Activated CD8-positive, alpha-beta T cell treated with anti-CD3 and anti-CD28 coated beads for 36 hours (primary cell): ENCODE results near the gene TBC1D4. TPM values are rescaled to one million over a fixed set of nuclear protein-coding genes. Genes with fewer than 3 reads are reported as not detected.
A peak's percentile ranks its signal among the peaks of the same experiment; 100 is the strongest.

Experiments
- ATAC-seq: fragments of 200-7000 bp; cut with Tn5 transposase; one replicate; pipeline ENCODE4 v1.10.0; 2021; ENCODE audit warnings: mild to moderate bottlenecking, moderate library complexity
- CTCF ChIA-PET: fragments of 350-600 bp; sonication (Branson Sonifier 250); formaldehyde crosslinking; loops from one replicate; lab custom pipeline; 2021; ENCODE audit warnings: antibody characterized with exemption; lab: Charles Lee
- POLR2A ChIA-PET: fragments of 350-600 bp; sonication (Branson Sonifier 250); formaldehyde crosslinking; loops from one replicate; lab custom pipeline; 2021; ENCODE audit warnings: antibody characterized with exemption; lab: Charles Lee
- DNase-seq: peaks from one replicate; pipeline ENCODE4 v3.0.0-alpha.2; 2020
- H3K27ac Mint-ChIP-seq: one replicate; pipeline ENCODE4 v1.8.0; 2021; ENCODE audit warnings: mild to moderate bottlenecking, mixed read lengths
- H3K27me3 Mint-ChIP-seq: one replicate; pipeline ENCODE4 v1.8.0; 2021; ENCODE audit warnings: mixed read lengths
- H3K36me3 Mint-ChIP-seq: one replicate; pipeline ENCODE4 v1.8.0; 2021; ENCODE audit warnings: low read depth, mixed read lengths
- H3K4me1 Mint-ChIP-seq: one replicate; pipeline ENCODE4 v1.8.0; 2021; ENCODE audit warnings: low read depth, mixed read lengths
- H3K4me3 Mint-ChIP-seq: one replicate; pipeline ENCODE4 v1.8.0; 2021; ENCODE audit warnings: mild to moderate bottlenecking, moderate library complexity, mixed read lengths
- H3K9me3 Mint-ChIP-seq: one replicate; pipeline ENCODE4 v1.8.0; 2021; ENCODE audit warnings: mixed read lengths
- CTCF ChIP-seq: fragments of 200-600 bp; IDR thresholded peaks from one replicate; pipeline ENCODE4 v1.8.0; 2022; ENCODE audit warnings: antibody characterized with exemption, mild to moderate bottlenecking
- intact Hi-C: fragments of 100-400 bp; cut with micrococcal nuclease; formaldehyde crosslinking; loops from one replicate; pipeline ENCODE4 v1.10.0; 2022
- total RNA-seq, 2 experiments: library from RNA; stranded (reverse); gene quantifications; one replicate each; pipeline ENCODE4 v1.2.3, GENCODE V29; 2021

TBC1D4 gene, protein sequence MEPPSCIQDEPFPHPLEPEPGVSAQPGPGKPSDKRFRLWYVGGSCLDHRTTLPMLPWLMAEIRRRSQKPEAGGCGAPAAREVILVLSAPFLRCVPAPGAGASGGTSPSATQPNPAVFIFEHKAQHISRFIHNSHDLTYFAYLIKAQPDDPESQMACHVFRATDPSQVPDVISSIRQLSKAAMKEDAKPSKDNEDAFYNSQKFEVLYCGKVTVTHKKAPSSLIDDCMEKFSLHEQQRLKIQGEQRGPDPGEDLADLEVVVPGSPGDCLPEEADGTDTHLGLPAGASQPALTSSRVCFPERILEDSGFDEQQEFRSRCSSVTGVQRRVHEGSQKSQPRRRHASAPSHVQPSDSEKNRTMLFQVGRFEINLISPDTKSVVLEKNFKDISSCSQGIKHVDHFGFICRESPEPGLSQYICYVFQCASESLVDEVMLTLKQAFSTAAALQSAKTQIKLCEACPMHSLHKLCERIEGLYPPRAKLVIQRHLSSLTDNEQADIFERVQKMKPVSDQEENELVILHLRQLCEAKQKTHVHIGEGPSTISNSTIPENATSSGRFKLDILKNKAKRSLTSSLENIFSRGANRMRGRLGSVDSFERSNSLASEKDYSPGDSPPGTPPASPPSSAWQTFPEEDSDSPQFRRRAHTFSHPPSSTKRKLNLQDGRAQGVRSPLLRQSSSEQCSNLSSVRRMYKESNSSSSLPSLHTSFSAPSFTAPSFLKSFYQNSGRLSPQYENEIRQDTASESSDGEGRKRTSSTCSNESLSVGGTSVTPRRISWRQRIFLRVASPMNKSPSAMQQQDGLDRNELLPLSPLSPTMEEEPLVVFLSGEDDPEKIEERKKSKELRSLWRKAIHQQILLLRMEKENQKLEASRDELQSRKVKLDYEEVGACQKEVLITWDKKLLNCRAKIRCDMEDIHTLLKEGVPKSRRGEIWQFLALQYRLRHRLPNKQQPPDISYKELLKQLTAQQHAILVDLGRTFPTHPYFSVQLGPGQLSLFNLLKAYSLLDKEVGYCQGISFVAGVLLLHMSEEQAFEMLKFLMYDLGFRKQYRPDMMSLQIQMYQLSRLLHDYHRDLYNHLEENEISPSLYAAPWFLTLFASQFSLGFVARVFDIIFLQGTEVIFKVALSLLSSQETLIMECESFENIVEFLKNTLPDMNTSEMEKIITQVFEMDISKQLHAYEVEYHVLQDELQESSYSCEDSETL (N-terminal part only)
- total RNA-seq, result 10 to 100 TPM; 50.4 to 53.3 TPM

DNA sequence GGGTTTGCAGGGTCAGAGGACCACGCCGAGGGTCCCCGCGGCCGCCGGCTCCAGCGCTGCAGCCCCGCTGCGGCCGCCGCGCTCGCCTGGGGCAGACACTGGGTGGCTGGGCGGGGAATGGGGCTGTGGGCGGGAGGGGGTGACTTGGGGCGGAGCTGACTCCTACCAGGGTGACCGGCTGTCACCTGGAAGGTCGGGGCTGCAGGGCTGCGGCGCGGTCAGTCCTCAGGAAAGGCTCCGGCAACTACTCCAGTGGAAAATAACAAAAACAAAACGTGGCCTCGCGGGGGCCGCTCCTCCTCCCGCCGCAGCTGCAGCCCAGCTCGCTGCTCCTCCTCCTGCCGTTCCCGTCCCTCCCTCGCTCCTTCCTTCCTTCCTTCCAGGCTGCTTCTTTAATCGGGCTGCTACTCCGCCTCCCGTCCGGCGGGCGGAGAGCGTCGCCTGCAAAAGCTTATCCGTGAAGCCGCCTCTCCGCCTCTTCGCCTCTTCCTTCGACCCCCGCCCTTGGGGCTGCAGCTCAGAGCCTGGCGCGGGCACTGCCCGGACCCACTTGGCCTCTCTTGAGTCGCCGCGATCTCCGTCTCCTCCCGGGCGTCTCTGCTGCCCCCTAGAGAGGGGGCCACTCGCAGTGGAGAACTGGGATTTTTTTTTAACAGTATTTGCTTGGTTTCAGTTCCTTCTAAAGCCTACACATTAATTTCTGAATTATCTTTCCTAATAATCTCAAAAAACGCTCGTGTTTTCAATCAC lies at the start of gene TBC1D4:
Gene TBC1D4 (minus strand): TSS at position 100 of the 750 bp plus-strand sequence. CDS start 402 bp downstream, outside the sequence.
- DNase-seq, result peak; percentile 79
- peak; percentile 81 for ATAC-seq
- CTCF ChIA-PET, result interaction anchor here (0.6 to 2.5 kb wide), 25 partner anchors 8 to 262 kb away, joined by 3 to 14 read pairs (median 3); partner anchors contain the start of gene UCHL3
- Mint-ChIP-seq H3K36me3 (peaks cover 3% of the 10 kb centered on the region), H3K9me3 (no peaks in the 10 kb centered on the region), H3K4me3 (peak within 1 kb of the TSS; percentile 91), H3K4me1 (peaks cover 19% of the 10 kb centered on the region), H3K27me3 (peaks cover 50% of the 10 kb centered on the region), H3K27ac (peak within 1 kb of the TSS; percentile 28)
- TF ChIP-seq CTCF, result peak; percentile 75
- intact Hi-C loops, result loop anchor here (5.0 kb wide), 2 partner anchors 65 to 115 kb away; partner anchors contain the start of gene UCHL3
- POLR2A ChIA-PET, result interaction anchor here (1.0 kb wide), 1 partner anchor 109 kb away, joined by 3 read pairs; no protein-coding TSS in a partner anchor

DNA sequence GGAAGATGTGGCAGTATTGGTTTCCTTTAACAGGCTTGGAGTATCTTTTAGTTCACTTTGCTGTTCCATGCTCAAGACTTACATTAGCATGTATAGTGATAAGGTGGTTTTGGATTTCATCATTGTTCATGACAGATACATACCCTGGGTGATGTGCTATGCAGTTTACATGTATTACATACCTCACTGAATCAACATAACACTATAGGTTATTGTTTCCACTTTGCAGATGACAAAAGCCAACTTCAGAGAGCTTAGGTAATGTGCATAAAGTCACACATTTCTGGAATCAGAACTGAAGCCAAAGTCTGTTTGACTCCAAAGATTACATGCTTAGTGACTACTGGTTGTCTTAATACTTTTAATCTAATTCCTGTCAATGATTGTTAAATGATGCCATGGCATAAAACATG lies 48.6 kb upstream of the TBC1D4 start:
- peaks cover 49% of the 10 kb centered on the region for H3K36me3 Mint-ChIP-seq
- ATAC-seq (peak; percentile 90), DNase-seq (no peak)
- ChIA-PET POLR2A (no interaction called here), CTCF (interaction anchor here (1.3 kb wide), 1 partner anchor 158 kb away, joined by 5 read pairs; no protein-coding TSS in a partner anchor)
- intact Hi-C loops, result loop anchor here (5.0 kb wide), 1 partner anchor 242 kb away; no protein-coding TSS in a partner anchor
- H3K27ac Mint-ChIP-seq, result peak overlapping the region; percentile 53
- peaks cover 47% of the 10 kb centered on the region for H3K4me1 Mint-ChIP-seq
- H3K9me3 Mint-ChIP-seq, result no peaks in the 10 kb centered on the region
- no peaks in the 10 kb centered on the region for H3K27me3 Mint-ChIP-seq
- TF ChIP-seq CTCF, result no peak
- no peak overlapping the region for H3K4me3 Mint-ChIP-seq

- H3K4me3 Mint-ChIP-seq, result no peak overlapping the region
Measured at GRCh38 chr13:75521956-75522355, 40.0 kb upstream of the TBC1D4 start.

More at GRCh38 chr13:75521956-75522355, 40.0 kb upstream of the TBC1D4 start:
- no peak overlapping the region for H3K27ac Mint-ChIP-seq
- POLR2A ChIA-PET, result interaction anchor here (0.6 to 1.0 kb wide), 2 partner anchors 10 to 88 kb away, joined by 3 read pairs; no protein-coding TSS in a partner anchor
- no peaks in the 10 kb centered on the region for H3K27me3 Mint-ChIP-seq
- TF ChIP-seq CTCF, result no peak
- peaks cover 17% of the 10 kb centered on the region for H3K36me3 Mint-ChIP-seq
- intact Hi-C loops, result no loop called here
- H3K4me1 Mint-ChIP-seq, result peaks cover 6% of the 10 kb centered on the region
- CTCF ChIA-PET, result no interaction called here
- ATAC-seq (no peak), DNase-seq (no peak)
- H3K9me3 Mint-ChIP-seq, result peaks cover 4% of the 10 kb centered on the region
